Astrocyte of the cerebellum (primary cell): ENCODE results near the gene DUOX1.
"Not testable (repeated sequence)": the region's sequence is repeated elsewhere in the genome, so short reads cannot be mapped to it uniquely, and the experiment has no call there.

Experiments
- DNase-seq: peaks from one replicate; pipeline ENCODE4 v3.0.0-alpha.2; 2011; ENCODE audit warnings: low read depth
- H3K4me3 ChIP-seq: 2 replicates; pipeline ENCODE4 v1.5.1; 2011; ENCODE audit warnings: mild to moderate bottlenecking, low read depth, low read length, moderate library complexity
- in situ Hi-C: cut with HindIII; loops from 2 replicates; pipeline ENCODE4 v1.10.0; 2017; ENCODE audit warnings: low sequenced_read_pairs
- TF ChIP-seq, protein P1 (sequence below): IDR thresholded peaks from 2 replicates; pipeline ENCODE4 v1.5.1; 2012; ENCODE audit warnings: low read length, low read depth, moderate library complexity, mild to moderate bottlenecking; ENCODE audit errors: missing control alignments

The DUOX1 gene

DNA sequence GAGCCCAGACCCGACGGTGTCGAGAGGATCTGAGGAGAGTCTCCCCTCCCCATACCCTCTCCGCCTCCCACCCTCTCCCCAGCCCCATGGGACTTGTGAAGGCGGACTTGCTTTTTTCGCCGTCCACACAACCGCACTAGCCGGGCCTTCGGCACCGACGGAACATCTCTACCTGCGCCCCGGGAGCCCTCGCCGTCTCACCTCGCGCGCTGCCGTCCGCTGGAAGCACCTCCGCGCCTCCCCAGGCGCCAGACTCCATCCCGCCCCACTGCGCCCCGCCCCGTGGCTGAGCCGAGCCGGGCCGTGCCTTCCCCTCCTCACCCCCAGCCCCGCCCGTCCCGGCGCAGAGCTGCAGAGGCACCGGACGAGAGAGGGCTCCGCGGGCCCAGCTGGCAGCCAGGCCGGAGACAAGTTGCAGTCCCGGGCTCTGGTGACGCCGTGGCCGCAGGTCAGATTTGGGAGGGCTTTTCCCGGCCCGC, at the start of gene DUOX1, which contains the start of gene DUOXA1:
DUOX1 (plus strand) TSS at position 344 of the 479 bp plus-strand sequence. CDS start 1,973 bp downstream, outside the sequence.
DUOXA1 (minus strand) TSS at position 229 of the 479 bp plus-strand sequence. CDS start 6,865 bp downstream, outside the sequence.
- DNase-seq = no peak
- no peak within 1 kb of the TSS for H3K4me3 ChIP-seq
- in situ Hi-C loops = no loop called here
- TF ChIP-seq, protein P1, sequence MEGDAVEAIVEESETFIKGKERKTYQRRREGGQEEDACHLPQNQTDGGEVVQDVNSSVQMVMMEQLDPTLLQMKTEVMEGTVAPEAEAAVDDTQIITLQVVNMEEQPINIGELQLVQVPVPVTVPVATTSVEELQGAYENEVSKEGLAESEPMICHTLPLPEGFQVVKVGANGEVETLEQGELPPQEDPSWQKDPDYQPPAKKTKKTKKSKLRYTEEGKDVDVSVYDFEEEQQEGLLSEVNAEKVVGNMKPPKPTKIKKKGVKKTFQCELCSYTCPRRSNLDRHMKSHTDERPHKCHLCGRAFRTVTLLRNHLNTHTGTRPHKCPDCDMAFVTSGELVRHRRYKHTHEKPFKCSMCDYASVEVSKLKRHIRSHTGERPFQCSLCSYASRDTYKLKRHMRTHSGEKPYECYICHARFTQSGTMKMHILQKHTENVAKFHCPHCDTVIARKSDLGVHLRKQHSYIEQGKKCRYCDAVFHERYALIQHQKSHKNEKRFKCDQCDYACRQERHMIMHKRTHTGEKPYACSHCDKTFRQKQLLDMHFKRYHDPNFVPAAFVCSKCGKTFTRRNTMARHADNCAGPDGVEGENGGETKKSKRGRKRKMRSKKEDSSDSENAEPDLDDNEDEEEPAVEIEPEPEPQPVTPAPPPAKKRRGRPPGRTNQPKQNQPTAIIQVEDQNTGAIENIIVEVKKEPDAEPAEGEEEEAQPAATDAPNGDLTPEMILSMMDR = no peak

DNA sequence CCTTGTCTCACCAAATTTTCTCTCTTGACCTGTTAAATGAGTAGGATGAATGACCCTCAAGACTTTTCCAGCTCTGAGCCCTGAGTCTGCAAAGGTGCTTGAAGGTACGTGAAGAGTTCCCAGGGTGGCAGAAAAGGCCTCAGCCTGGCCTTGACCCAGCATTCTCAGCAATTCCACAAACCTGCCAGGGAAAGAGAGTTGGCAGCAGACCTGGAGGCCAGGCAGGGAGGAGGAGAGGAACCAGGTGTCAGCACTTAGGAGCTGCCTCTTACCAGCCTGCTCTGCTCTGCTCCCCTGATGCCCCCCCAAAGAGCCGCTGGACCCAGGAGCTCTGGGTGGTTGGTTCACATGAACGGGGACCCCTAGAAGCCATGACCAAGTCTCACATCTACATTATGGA, 49.2 kb upstream of the DUOX1 start:
- in situ Hi-C loops = loop anchor here (5.0 kb wide), 1 partner anchor 53 kb away; no protein-coding TSS in a partner anchor
- H3K4me3 ChIP-seq, DNase-seq: not testable (repeated sequence)

DNA sequence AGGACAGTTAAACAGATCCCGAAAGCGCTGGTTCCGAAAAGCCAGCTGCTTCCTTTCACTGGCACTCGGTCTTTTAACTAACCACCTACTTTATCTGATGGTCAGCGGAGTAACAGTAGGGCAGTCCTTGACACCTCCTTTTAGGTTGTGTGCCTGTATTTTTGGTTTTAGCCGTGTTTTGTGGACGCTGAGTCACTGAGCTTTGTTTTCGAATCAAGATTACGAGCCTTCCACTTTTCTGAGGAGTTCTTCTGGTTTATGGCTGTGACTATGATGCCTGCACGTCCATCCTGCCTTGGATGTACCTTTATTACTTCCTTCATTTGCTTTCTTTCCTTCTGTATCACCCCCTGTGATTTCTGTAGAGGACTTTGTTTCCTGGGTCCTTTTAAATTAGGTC, 47.4 kb upstream of the DUOX1 start:
- in situ Hi-C loops = loop anchor here (5.0 kb wide), 1 partner anchor 55 kb away; no protein-coding TSS in a partner anchor
- not testable (repeated sequence) for DNase-seq

DNA sequence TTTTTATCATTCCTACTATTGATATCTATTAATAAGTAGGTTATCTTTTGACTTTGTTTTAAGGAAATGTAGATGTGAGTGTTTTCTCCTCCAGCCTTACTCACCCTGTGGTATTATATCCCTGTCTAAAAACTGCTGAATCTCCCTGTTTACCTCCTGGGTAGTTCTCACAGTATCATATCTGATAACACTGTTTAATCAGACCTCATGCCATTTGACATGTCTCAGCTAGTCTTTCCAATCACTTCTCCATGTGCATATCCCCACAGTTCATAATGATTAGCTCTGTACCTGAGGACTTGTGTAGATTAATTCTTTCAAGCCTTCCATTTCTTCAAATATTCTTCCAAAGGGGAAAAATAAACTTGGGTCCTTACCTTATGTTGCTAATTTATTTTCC, 46.6 kb upstream of the DUOX1 start:
- TF ChIP-seq, protein P1 = no peak
- in situ Hi-C loops = loop anchor here (5.0 kb wide), 1 partner anchor 56 kb away; no protein-coding TSS in a partner anchor
- DNase-seq = no peak
- H3K4me3 ChIP-seq = no peak overlapping the region

More for the DNA sequence above, 47.4 kb upstream of the DUOX1 start:
- H3K4me3 ChIP-seq = not testable (repeated sequence)

DNA sequence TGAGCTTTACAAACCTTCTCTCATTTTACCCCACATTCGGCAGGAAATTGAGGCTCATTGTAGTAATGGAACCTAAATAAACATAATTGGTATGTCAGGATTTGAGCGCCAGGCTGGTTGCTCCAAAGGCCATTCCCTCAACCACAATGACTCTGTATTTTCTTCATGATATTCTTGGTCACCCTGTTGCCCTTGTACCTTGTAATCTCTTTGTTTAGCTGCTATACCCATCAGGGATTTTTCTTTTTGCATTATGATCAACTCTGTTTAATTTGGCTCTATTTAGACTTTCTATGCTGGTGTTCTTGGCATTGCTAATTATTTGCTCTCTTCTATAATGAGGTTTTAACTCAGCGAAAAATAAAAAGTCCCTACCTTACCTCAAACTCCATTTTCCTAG, 45.6 kb upstream of the DUOX1 start:
- in situ Hi-C loops = loop anchor here (5.0 kb wide), 1 partner anchor 57 kb away; no protein-coding TSS in a partner anchor

DNA sequence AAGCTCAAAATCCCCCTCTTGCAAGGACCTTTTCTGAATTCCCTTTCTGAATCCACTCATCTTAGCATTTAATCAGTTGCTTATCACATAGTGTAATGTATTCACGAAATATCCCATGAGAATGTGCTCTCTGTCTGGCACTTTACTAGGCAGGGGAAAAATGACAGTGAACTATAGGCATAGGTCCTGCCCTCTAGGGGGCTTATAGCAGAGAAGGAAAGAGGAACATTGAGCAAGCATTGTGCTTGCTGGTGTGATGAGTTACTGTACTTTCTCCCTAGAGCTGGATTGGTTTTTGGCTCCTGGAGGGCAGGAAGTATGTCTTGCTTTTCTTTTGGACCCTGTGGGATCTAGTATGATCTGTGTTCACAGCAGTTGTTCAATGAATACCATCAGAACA, 42.3 kb upstream of the DUOX1 start:
- in situ Hi-C loops = no loop called here
- DNase-seq = no peak
- TF ChIP-seq, protein P1 = no peak
- no peak overlapping the region for H3K4me3 ChIP-seq

More for the DNA sequence above, 45.6 kb upstream of the DUOX1 start:
- no peak overlapping the region for H3K4me3 ChIP-seq
- TF ChIP-seq, protein P1 = no peak
- DNase-seq = no peak

DNA sequence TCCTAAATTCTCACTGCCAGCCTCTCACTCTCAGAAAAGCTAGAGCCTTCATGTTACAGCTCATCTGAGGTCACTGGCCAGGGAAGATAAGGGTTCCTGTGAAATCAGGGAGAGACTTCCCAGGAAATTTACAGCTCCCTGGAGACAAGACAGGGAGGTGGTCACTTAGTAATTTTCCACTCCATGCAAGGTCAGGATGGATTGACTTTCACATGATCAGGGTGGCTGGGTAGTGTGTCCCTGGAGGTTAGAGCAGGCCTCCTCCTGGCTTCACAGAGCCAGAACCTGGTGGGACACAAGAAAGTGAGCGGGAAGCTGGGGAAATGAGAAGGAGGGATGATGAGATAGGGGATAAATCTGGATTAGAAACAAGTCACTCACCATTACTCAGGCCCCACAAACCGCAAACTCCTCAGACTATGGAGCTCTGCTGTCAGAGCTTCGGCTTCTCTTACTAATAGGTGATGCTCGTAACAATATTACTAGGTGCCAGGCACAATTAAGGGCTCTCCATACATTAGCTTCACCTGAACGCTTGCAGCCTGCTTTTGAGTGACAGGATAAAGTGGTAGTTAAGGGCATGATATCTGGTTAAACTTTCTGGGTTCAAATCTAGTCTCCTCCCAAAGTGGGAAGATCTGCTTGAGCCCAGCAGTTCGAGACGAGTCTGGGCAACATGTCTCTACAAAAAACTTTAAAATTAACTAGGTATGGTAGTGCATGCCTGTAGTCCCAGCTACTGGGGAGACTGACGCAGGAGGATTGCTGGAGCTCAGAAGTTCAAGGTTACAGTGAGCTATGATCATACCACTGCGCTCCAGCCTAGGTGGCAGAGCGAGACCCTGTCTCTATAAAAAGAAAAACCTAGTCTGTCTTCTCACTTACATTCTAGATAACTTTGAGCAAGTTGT, 40.7 kb upstream of the DUOX1 start:
- TF ChIP-seq, protein P1 = no peak
- H3K4me3 ChIP-seq = no peak overlapping the region
- DNase-seq = no peak
- in situ Hi-C loops = no loop called here
